ENCODE measurements around the gene EPAS1. TPM values are rescaled to one million over a fixed set of nuclear protein-coding genes. Genes with fewer than 3 reads are reported as not detected.

Gene EPAS1
- total RNA-seq, 1 experiment from 2014 or later = 43.2 TPM

GRCh38 chr2:46376586-46376985 is 79.4 kb downstream of the EPAS1 start:
- ATAC-seq (no peak), DNase-seq (no peak)
- Histone ChIP-seq H3K36me3 (ENCODE audit: low read depth, low read length) (peaks cover 29% of the 10 kb centered on the region), H3K27me3 (ENCODE audit: low read length) (no peaks in the 10 kb centered on the region), H3K79me2 (ENCODE audit: low read length) (no peaks in the 10 kb centered on the region), H3K9ac (ENCODE audit: low read length) (no peak overlapping the region), H3F3A (ENCODE audit: low read length, unreplicated experiment) (no peaks in the 10 kb centered on the region), H3K4me3 (ENCODE audit: low read length) (no peak overlapping the region), H3K27ac (ENCODE audit: low read length) (no peak overlapping the region), H3K9me3 (ENCODE audit: low read length) (no peaks in the 10 kb centered on the region), H4K20me1 (ENCODE audit: low read length) (no peaks in the 10 kb centered on the region), H2AFZ (ENCODE audit: low read length) (no peak overlapping the region), H3K4me2 (ENCODE audit: low read length) (no peak overlapping the region), H3K9me2 (replicated peaks; ENCODE audit: low read length) (no peaks in the 10 kb centered on the region), H3K4me1 (ENCODE audit: insufficient read depth, low read length) (no peaks in the 10 kb centered on the region)
- CTCF ChIA-PET = no interaction called here
- POLR2A ChIA-PET (ENCODE audit: unreplicated experiment) = no interaction called here
- TF ChIP-seq EZH2phosphoT487 (IDR thresholded peaks at IDR 0.05; ENCODE audit: borderline replicate concordance, low read length) (no peak), CTCF (conservative IDR thresholded peaks at IDR 0.05; ENCODE audit: low read depth, low read length) (no peak), EZH2 (IDR thresholded peaks at IDR 0.05; ENCODE audit: low read length, unreplicated experiment) (no peak)
- BruUV-seq (replicated peaks) = no TSS peak
- intact Hi-C loops (cut with micrococcal nuclease) = no loop called here

GRCh38 chr2:46377101-46377581 is 79.9 kb downstream of the EPAS1 start:
- TF ChIP-seq CTCF (conservative IDR thresholded peaks at IDR 0.05; ENCODE audit: low read depth, low read length) (peak; percentile 20; the same call in 1 of the 2 replicates), EZH2 (IDR thresholded peaks at IDR 0.05; ENCODE audit: low read length, unreplicated experiment) (no peak), EZH2phosphoT487 (IDR thresholded peaks at IDR 0.05; ENCODE audit: borderline replicate concordance, low read length) (no peak)
- intact Hi-C loops (cut with micrococcal nuclease) = no loop called here
- ChIA-PET POLR2A (ENCODE audit: unreplicated experiment) (no interaction called here), CTCF (no interaction called here)
- ATAC-seq = no peak
- Histone ChIP-seq H3F3A (ENCODE audit: low read length, unreplicated experiment) (no peaks in the 10 kb centered on the region), H3K79me2 (ENCODE audit: low read length) (no peaks in the 10 kb centered on the region), H3K27ac (ENCODE audit: low read length) (no peak overlapping the region), H2AFZ (ENCODE audit: low read length) (no peak overlapping the region), H4K20me1 (ENCODE audit: low read length) (no peaks in the 10 kb centered on the region), H3K9ac (ENCODE audit: low read length) (no peak overlapping the region), H3K9me3 (ENCODE audit: low read length) (no peaks in the 10 kb centered on the region), H3K4me2 (ENCODE audit: low read length) (no peak overlapping the region), H3K4me3 (ENCODE audit: low read length) (no peak overlapping the region), H3K27me3 (ENCODE audit: low read length) (no peaks in the 10 kb centered on the region), H3K9me2 (replicated peaks; ENCODE audit: low read length) (no peaks in the 10 kb centered on the region), H3K4me1 (ENCODE audit: insufficient read depth, low read length) (no peaks in the 10 kb centered on the region), H3K36me3 (ENCODE audit: low read depth, low read length) (peaks cover 29% of the 10 kb centered on the region)
- no peak for DNase-seq
- BruUV-seq (replicated peaks) = no TSS peak

DNA sequence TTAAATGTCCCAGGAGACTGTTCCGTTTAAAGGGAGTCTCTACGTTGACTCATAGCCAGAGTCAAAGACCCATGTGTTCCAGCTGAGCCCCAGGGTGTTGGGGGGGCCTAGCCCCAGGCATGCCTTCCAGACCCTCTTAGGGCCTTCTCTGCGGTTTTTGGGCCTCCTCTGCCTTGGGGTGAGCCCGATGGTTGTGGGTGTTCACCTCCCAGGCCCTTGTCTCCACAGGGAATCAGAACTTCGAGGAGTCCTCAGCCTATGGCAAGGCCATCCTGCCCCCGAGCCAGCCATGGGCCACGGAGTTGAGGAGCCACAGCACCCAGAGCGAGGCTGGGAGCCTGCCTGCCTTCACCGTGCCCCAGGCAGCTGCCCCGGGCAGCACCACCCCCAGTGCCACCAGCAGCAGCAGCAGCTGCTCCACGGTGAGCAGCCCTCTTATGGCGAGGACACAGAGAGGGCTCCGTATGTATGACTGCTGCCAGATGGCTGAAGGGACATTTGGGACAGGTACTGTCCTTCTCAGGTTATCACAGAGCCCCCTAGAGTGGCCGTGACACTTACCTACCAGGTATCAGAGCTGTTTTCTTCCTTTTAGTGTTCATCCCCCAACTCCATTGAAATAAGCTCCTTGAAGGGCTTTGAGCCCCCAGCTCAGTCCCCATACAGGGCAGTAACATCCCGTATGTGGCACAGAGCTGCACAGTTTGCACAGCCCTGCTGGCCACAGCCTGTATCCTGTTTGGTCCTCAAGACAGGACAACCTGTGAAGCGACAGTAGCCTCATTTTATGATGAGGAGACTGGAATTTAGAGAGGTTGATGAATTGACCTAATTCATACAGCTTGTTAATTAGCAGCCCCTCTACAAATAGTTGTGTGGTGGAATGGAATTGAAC is 80.7 kb downstream of the EPAS1 start:
- H3F3A ChIP-seq (ENCODE audit: low read length, unreplicated experiment) = no peaks in the 10 kb centered on the region
- ATAC-seq (no peak), DNase-seq (no peak)
- no peaks in the 10 kb centered on the region for H4K20me1 ChIP-seq (ENCODE audit: low read length)
- H3K36me3 ChIP-seq (ENCODE audit: low read depth, low read length) = peaks cover 32% of the 10 kb centered on the region
- no peak for TF ChIP-seq EZH2 (IDR thresholded peaks at IDR 0.05; ENCODE audit: low read length, unreplicated experiment)
- TF ChIP-seq CTCF (conservative IDR thresholded peaks at IDR 0.05; ENCODE audit: low read depth, low read length) = no peak
- TF ChIP-seq EZH2phosphoT487 (IDR thresholded peaks at IDR 0.05; ENCODE audit: borderline replicate concordance, low read length) = no peak
- no peaks in the 10 kb centered on the region for H3K4me1 ChIP-seq (ENCODE audit: insufficient read depth, low read length)
- H2AFZ ChIP-seq (ENCODE audit: low read length) = no peak overlapping the region
- no peak overlapping the region for H3K4me3 ChIP-seq (ENCODE audit: low read length)
- no TSS peak for BruUV-seq (replicated peaks)
- intact Hi-C loops (cut with micrococcal nuclease) = no loop called here
- H3K27ac ChIP-seq (ENCODE audit: low read length) = no peak overlapping the region
- ChIA-PET POLR2A (ENCODE audit: unreplicated experiment) (no interaction called here), CTCF (no interaction called here)
- H3K9ac ChIP-seq (ENCODE audit: low read length) = no peak overlapping the region
- H3K9me3 ChIP-seq (ENCODE audit: low read length) = no peaks in the 10 kb centered on the region
- no peaks in the 10 kb centered on the region for H3K27me3 ChIP-seq (ENCODE audit: low read length)
- no peaks in the 10 kb centered on the region for H3K9me2 ChIP-seq (replicated peaks; ENCODE audit: low read length)
- H3K79me2 ChIP-seq (ENCODE audit: low read length) = no peaks in the 10 kb centered on the region
- H3K4me2 ChIP-seq (ENCODE audit: low read length) = no peak overlapping the region
